Transverse colon (tissue), 3 donors: ENCODE measurements around the gene ENOX1.

ENCODE experiments used
- EP300 ChIP-seq: sonication (generic); formaldehyde crosslinking; IDR thresholded peaks from one replicate; pipeline ENCODE4 v1.6.1; 2017; ENCODE audit warnings: antibody characterized with exemption, low read depth
- TF ChIP-seq, protein P1 (sequence below), 5 experiments: fragments of 200-600 bp in 3 of 5; fragments of 450-650 bp in 2 of 5; sonication (generic) in 3 of 5; IDR thresholded peaks; 1 replicate in 2 of 5; 2 replicates in 3 of 5; pipeline ENCODE4 v1.5.1; 2016 to 2017; ENCODE audit warnings: antibody characterized with exemption in 5 of 5, inconsistent platforms in 3 of 5, mild to moderate bottlenecking in 2 of 5, moderate library complexity in 1 of 5

- TF ChIP-seq, protein P1, sequence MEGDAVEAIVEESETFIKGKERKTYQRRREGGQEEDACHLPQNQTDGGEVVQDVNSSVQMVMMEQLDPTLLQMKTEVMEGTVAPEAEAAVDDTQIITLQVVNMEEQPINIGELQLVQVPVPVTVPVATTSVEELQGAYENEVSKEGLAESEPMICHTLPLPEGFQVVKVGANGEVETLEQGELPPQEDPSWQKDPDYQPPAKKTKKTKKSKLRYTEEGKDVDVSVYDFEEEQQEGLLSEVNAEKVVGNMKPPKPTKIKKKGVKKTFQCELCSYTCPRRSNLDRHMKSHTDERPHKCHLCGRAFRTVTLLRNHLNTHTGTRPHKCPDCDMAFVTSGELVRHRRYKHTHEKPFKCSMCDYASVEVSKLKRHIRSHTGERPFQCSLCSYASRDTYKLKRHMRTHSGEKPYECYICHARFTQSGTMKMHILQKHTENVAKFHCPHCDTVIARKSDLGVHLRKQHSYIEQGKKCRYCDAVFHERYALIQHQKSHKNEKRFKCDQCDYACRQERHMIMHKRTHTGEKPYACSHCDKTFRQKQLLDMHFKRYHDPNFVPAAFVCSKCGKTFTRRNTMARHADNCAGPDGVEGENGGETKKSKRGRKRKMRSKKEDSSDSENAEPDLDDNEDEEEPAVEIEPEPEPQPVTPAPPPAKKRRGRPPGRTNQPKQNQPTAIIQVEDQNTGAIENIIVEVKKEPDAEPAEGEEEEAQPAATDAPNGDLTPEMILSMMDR (IDR thresholded peaks at IDR 0.05) = no peak
- TF ChIP-seq EP300 = no peak
Observed at GRCh38 chr13:43407023-43407581, 379.7 kb downstream of the ENOX1 start.
